Measurements from ENCODE around the gene TTLL11. TPM values are rescaled to one million over a fixed set of nuclear protein-coding genes. Genes with fewer than 3 reads are reported as not detected.

TTLL11 gene
- total RNA-seq, 3 donors from 2014 or later, result 6.0 to 22.2 (median 6.4) TPM

DNA sequence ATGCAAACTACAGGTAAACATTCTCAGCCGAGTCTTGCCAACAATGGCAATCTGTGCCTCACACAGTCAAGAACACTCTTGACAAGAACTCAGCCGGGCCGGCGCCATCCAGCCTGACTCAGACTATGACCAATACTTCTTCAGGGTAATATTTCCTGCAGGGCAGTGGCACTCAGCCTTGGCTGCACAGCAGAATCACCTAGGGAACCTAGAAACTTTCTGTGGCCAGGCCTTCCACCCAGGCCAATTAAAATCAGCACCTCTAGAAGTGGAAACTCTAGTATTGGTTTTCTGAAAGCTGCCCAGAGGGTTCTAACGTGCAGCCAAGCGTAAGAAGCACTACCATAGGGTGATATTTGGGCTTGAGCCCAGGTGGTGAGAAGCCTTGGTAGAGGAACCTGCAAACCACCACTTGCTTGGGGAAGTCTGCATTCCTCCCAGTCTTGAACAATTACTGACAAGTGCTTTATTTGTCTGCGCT is 120.6 kb downstream of the TTLL11 start:
- ATAC-seq (peak; percentile 89), DNase-seq (peak; percentile 80 to 83 (median 83))
- peaks cover 23% of the 10 kb centered on the region for H3K4me1 ChIP-seq (ENCODE audit: low read depth)
- no peaks in the 10 kb centered on the region for H3K9me3 ChIP-seq
- H3K4me3 ChIP-seq, result no peak overlapping the region
- TF ChIP-seq, protein P1, sequence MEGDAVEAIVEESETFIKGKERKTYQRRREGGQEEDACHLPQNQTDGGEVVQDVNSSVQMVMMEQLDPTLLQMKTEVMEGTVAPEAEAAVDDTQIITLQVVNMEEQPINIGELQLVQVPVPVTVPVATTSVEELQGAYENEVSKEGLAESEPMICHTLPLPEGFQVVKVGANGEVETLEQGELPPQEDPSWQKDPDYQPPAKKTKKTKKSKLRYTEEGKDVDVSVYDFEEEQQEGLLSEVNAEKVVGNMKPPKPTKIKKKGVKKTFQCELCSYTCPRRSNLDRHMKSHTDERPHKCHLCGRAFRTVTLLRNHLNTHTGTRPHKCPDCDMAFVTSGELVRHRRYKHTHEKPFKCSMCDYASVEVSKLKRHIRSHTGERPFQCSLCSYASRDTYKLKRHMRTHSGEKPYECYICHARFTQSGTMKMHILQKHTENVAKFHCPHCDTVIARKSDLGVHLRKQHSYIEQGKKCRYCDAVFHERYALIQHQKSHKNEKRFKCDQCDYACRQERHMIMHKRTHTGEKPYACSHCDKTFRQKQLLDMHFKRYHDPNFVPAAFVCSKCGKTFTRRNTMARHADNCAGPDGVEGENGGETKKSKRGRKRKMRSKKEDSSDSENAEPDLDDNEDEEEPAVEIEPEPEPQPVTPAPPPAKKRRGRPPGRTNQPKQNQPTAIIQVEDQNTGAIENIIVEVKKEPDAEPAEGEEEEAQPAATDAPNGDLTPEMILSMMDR (IDR thresholded peaks at IDR 0.05), result no peak
- intact Hi-C loops (cut with DNase I, micrococcal nuclease), result no loop called here
- no peaks in the 10 kb centered on the region for H3K36me3 ChIP-seq (ENCODE audit: low read depth)

DNA sequence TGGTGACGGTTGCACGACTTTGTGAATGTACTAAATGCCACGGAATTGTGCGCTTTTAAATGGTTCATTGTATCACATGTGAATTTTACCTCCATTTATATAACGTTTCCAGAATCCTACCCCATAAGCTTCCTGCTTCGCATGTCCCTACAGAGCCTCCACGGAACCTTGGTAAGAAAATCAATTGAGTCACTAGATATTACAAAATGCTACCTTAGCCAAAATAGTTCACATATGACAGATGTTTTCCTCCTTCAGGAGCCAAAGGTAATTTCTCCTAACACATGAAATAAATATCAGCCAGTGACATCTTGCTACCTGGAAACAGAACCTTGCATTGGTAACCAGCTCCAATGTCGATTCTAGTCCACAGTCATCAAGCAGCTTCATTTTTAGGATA is 125.1 kb downstream of the TTLL11 start:
- Histone ChIP-seq H3K9me3 (no peaks in the 10 kb centered on the region), H3K4me3 (no peak overlapping the region), H3K4me1 (ENCODE audit: low read depth) (peaks cover 5% of the 10 kb centered on the region), H3K36me3 (ENCODE audit: low read depth) (no peaks in the 10 kb centered on the region)
- ATAC-seq (no peak), DNase-seq (no peak)
- TF ChIP-seq, protein P1 (IDR thresholded peaks at IDR 0.05), result no peak
- intact Hi-C loops (cut with DNase I, micrococcal nuclease), result no loop called here

DNA sequence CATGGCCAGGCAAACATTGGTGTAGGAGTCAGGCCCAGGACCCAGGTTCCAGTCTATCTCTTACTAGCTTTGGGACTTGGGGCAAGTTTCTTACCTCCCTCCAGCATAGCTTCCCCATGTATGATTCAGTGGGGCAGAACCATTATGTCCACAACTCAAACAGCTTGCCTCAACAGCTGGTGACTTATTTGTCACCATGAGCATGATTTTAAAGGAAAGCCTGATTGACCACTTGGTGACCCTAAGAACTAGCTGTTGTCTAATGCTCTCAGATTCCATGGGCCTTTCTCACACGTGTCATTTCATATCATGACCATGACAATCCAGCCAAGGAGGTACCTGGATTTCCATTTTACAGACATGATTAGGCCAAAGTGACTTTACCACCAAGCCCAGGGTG is 126.4 kb downstream of the TTLL11 start:
- Histone ChIP-seq H3K36me3 (ENCODE audit: low read depth) (no peaks in the 10 kb centered on the region), H3K9me3 (no peaks in the 10 kb centered on the region), H3K4me3 (no peak overlapping the region), H3K4me1 (ENCODE audit: low read depth) (no peaks in the 10 kb centered on the region)
- TF ChIP-seq, protein P1 (IDR thresholded peaks at IDR 0.05), result no peak
- no peak for DNase-seq
- ATAC-seq, result no peak
- intact Hi-C loops (cut with DNase I, micrococcal nuclease), result no loop called here

DNA sequence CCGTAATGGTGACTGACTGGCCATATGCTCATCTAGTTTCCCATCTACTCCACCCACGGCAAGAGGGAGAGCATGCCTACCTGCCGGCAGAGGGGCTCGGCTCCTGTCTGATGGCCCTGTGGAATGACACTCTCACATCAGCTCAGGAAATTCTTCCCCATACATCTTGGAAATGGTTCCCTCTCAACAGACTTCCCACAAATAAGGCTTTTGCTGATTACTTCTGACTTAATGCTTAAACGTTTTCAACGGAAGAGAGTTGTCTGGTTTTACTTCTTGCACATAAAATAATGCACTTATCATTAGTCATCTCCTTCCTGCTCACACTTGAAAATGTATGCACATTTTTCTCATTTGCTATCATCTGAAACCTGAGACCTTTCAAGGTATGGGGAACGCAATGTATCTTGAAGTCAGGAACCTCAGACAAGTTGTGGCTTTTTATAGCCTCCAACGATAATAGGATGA is 129.5 kb downstream of the TTLL11 start:
- intact Hi-C loops (cut with DNase I, micrococcal nuclease), result no loop called here
- no peaks in the 10 kb centered on the region for H3K9me3 ChIP-seq
- no peaks in the 10 kb centered on the region for H3K36me3 ChIP-seq (ENCODE audit: low read depth)
- no peak for ATAC-seq
- no peak for DNase-seq
- H3K4me1 ChIP-seq (ENCODE audit: low read depth), result no peaks in the 10 kb centered on the region
- TF ChIP-seq, protein P1 (IDR thresholded peaks at IDR 0.05), result no peak
- no peak overlapping the region for H3K4me3 ChIP-seq

DNA sequence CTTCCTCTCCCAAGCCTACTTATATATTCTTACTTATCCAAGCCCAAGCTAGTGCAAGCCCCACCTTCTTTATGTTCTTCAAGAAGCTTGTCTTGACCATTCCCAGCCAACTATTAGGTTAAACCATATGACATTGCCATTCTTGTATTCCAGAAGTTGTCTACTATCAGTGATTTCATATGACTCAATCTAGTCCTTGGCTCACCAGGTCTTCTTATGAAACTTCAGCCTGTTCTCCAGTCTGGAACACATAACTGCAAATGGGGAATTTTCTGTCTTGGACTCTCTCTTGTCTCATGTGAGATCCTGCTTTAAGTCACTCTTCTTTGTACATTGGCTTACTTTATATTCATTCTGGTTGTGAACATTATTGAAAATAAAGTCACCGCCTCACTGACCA is 130.7 kb downstream of the TTLL11 start:
- no peak for ATAC-seq
- TF ChIP-seq, protein P1 (IDR thresholded peaks at IDR 0.05), result no peak
- no peak for DNase-seq
- Histone ChIP-seq H3K9me3 (no peaks in the 10 kb centered on the region), H3K4me1 (ENCODE audit: low read depth) (no peaks in the 10 kb centered on the region), H3K4me3 (no peak overlapping the region), H3K36me3 (ENCODE audit: low read depth) (no peaks in the 10 kb centered on the region)
- intact Hi-C loops (cut with DNase I, micrococcal nuclease), result no loop called here

DNA sequence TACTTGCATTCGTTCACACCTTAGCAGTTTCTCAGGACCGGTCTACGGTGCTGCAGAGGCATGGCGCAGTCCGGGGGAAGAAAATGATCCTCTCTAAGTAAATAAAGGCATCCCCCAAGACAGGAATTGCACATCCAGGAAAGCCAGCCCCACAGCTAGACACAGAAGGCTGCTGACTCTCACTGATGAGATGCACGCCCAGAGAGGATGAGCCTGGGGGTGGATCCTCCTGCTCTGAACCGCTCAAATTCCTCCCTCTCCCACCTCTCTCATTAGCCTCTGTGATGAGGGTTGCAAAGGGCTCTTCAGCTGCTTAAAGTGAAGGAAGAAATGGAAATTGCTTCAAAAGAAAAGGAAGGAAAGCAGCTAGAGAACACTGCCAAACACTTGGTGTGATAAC is 132.4 kb downstream of the TTLL11 start:
- intact Hi-C loops (cut with DNase I, micrococcal nuclease), result no loop called here
- Histone ChIP-seq H3K4me1 (ENCODE audit: low read depth) (no peaks in the 10 kb centered on the region), H3K9me3 (no peaks in the 10 kb centered on the region), H3K36me3 (ENCODE audit: low read depth) (no peaks in the 10 kb centered on the region), H3K4me3 (no peak overlapping the region)
- TF ChIP-seq, protein P1 (IDR thresholded peaks at IDR 0.05), result no peak
- ATAC-seq (no peak), DNase-seq (no peak)

Measured in mucosa of descending colon (tissue), 3 donors.